IPS DF 4.7 (cell line): Measurements from ENCODE around the gene PPP1R14C.

ENCODE experiments used
- DNase-seq: peaks from one replicate; pipeline ENCODE4 v3.0.0-alpha.2; 2013; ENCODE audit warnings: low spot score; ENCODE audit errors: extremely low read depth

The PPP1R14C gene

DNA sequence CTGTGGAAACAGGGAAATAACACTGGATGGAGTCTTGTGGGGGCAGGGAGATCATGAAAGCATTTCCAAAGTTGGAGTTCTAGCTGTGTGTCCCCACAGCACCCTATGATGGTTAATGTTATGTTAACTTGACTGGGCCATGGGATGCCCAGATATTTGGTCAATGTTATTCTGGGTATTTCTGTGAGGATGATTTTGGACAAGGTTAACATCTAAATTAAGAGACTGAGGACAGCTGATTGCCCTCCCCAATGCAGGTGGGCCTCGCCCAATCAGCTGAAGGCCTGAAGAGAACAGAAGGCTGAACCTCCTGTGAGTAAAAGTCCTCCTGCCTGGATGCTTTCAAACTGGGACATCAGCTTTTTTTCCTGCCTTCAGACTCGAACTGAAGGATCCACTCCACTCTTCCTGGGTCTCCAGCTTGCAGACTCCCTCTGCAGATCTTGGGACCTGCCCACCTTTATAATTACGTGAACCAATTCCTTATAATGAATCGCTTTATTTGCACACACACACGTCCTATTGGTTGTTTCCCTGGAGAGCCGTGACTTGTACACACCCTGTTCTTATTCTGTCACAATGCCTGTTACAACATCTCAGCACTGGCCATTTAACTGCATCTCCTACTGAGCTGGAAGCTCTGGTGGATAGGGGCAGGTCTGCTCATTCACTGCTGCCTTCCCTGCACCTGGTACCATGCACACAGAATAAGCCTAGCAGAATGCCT lies 126.4 kb downstream of the PPP1R14C start:
- DNase-seq: no peak

DNA sequence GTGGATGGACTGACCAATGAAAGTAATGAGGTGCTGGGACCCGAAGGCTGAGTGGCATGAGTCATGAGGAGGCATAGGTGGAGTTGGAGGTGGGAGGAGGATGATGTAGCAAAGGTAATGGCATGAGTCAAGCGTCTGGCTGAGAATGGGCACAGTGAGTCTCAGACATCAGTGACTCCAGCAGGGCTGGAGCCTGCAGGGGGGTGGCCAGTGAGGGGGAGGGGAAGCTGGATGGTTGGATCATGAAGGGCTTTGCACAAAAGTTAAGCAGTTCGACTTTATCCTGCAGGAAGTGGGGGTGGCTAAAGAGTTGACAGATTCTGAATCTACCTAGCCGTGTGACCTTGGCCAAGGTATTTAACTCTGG lies 127.0 kb downstream of the PPP1R14C start:
- no peak for DNase-seq

DNA sequence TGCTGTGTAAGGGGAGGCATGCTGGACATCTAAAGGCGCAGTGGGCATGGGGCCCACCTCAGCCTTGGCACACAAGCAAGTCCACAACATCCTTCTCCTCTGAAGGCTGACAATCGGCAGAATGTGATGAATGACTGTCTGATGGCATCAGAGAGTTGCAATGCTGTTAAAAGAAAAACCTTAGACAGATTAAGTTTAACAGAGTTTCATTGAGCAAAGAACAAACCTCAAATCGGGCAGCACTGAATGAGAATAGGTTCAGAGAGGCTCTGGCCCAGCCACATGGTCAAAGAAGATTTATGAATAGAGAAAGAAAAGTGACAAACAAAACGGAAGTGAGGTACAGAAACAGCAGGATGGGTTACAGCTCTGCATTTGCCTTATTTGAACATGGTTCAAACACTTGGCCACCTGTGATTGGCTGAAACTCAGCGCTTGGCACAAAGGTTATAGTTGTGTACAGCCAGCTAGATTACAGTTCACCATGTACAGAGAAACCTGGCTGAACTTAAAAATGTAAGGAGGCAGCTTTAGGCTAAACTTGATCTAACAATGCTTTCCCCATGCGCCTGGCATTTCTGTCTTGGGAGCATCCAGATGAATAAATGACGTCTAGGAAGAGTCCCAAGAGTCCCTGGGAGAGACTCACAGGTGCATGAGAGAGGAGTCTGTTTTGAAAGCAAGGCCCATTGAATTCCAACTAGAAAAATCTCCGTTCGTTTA lies 127.6 kb downstream of the PPP1R14C start:
- no peak for DNase-seq

DNA sequence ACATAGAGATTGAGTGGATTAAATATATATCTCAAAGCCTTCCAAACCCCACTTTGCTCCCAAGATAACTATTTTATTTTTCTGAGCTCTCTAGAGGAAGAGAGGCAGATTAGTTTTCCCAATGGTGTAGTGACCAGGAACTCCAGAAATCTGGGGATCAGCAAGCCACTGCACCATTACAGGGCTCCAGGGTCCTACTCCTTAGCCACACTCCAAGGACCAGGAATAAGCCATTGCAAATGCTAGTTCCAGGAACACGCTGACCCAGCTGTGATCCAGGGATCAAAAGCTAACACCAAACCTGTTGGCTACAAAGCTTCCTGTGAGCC lies 128.3 kb downstream of the PPP1R14C start:
- no peak for DNase-seq

DNA sequence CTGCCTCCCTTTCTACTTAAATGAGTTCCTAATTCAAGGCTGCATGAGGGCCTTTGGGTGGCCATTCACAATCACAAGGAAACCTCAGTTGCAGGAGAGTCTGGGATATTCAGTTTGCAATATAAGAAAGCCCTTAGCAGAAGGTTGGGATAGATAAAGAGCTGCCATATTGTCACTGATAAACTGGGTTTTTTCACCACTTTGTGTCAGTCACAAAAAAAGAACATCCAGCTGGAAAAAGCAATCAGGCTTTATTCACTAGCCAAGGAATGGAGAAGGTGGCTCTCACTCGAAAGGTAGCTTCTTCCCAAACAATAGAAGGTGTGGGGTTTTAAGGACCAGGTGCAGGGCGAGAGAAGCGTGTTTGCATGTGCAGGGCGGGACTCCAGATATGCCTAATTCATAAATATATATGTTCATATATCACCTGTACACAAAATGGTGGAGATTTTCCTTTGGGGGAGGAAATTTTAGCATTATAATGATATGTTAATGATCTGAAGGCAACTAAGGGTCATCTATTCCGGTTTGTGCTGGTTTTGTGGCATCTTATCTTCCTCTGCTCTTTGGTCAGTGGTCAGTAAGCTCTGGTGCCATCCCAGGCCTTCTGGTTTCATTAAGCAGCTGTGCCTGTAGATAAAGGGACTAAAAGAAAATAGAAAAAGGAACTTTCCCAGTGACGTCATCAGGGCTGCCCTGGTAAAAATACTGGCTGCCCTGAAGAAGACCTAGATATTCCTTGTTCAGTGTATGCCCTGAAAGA lies 128.8 kb downstream of the PPP1R14C start:
- DNase-seq: no peak

DNA sequence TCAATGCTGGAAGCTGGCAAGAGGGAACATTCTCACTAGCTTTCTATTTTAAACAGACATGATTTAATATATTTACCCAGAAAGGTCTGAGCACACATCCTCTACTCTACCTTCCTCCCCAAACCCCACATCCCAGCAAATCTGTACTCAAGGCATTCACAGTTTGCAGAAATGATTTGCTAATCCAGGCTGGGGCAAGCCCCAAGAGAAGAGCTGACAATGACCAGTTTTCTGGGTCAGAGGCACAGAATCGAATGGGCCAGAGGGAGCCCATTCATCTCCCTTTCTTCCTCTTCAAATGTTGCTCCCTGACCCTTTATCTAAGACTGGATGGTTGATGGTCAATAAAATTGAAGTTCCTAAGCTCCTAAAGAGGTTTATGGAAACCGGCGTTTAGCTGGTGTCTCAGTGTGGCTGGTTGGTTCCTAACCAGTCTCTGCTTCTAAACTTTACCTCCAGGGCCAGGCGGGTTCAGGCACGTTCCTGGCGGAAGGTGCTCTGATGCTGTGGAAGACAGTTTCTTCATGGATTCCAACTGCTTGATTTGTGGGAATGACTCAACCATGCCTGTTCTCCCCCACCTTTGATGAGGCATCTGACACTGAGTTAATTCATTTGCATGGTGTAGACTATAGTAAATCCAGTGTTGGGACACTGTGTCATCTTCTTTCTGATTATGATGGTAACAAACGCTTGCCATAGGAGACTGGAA lies 129.6 kb downstream of the PPP1R14C start:
- no peak for DNase-seq

DNA sequence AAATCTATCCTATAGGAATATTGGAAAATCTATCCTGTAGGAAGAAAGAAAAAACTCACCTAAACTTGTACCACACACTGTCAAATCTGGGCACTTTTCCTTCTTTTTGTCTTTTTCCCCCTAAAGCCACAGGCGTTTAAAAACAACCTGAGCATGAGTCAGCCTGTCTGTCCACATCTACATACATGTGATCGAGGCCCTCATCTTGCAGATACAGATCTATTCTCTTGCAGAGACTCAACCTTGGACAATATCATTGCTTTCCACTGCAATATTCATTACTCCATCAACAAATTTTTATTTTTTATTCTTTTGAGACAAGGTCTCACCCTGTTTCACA lies 130.1 kb downstream of the PPP1R14C start:
- DNase-seq: no peak

DNA sequence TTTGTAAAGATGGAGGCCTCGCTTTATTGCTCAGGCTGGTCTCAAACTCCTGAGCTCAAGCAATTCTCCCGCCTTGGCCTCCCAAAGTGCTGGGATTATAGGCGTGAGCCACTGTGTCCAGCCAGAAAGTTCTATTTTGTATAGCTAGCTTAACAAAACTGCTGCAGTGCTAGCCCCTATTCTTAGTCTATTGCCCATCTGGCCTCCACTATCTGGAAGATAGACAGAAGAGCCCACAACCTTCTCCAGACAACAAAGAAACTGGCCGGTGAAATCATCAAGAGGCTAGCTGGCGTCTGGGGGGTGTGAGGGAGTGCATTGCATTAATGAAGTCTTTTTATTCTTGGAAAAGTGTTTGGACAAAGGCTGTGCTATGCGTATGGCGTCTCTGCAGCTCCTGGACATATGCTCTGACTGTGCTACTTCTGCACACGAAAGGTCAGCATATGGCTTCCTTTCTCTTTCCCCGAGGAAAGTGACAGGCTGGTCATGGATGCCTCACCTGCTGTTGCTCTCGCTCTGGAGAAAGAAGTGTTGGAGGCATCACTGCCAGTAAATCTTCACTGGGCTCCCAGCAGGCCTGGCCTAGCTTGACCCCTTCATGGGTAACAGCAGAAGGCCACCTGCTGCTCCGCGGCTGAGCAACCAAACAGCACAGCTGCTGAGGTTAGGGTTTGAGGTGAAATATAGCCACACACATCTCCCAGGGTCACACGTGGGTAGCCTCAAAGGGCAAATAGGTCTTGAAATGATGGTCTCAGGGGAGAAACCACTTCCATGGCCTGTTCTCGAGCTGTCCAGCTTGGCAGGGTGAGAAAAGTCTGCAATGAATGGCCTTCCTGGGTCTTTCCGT lies 130.8 kb downstream of the PPP1R14C start:
- no peak for DNase-seq

DNA sequence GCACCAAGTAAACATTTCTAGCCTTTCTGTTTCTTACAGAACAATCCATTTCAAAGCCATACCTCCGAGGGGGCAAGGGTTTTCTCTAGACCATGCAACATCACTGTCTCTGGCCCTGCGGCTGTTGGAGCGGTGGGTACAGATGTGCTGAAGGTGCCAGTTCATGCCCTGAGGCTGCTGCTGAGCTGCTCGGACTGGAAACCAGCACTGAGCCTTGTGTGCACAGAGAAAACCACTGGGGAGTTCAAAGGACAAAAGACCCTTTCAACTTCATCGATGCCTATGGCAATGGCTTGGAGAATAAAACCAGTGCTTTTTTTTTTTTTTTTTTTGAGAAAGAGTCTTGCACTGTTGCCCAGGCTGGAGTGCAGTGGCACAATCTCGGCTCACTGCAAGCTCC lies 132.6 kb downstream of the PPP1R14C start:
- no peak for DNase-seq

DNA sequence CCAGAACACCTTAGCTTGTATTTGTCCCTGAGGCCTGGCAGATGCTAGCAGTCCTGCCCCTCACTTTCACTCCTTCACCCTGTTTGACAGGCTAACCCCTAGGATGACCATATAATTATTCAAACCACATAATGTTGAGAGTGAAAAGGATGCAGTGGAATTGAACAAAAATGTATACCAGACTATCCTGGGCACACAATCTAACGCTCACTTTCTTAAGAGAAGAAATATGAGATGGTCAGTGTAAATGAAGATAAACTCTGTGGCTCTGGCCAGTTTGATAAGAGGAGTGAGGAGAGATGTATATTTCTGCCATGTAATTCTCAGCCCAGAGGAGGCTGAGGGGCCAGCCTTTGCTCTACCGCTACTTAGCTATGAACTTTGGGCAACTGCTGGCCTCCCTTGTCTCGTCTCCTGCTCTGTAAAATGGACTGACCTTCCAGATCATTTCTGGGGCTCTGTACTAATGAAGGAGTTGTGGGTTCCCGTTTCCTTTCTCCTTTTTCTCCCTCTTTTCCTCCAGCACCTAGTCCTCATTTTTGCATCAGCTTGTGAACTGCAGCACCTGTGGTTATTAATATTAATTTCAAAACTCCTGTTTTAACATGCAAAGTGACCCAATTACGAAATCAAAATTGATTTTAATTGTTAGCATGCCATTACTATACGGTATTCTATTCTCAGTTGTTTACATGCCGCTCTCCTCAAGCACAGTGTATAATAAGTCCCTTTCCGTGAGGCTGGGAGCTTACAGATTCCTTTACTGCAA lies 133.5 kb downstream of the PPP1R14C start:
- DNase-seq: no peak

DNA sequence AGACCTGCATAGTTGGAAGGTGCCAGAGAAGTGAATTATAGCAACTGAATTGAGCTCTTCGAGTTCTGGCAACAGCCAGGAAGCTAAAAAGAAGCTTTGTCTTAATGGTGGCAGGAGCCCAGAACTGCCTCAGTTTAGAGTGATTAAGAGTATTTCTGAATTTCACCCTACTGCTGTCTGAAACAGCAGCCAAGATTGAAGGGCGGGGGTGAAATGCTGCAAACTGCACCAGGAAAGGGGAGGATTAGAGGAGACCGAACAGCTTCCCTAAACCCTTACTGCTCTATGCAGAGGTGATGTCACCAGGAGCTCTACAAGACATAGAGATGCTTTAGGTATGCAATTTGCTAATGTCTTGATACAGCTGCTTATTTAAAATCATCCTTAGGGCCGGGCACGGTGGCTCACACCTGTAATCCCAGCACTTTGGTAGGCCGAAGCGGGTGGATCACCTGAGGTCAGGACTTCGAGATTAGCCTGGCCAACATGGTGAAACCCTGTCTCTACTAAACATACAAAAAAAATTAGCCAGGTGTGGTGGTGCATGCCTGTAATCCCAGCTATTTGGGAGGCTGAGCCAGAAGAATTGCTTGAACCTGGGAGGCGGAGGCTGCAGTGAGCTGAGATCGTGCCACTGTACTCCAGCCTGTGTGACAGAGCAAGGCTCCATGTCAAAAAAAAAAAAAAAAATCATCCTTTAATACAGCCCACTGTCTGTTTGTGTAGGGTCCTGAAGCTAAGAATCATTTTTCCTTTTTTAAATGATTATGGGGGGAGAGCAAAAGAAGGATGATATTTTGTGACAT lies 134.3 kb downstream of the PPP1R14C start:
- DNase-seq: no peak

DNA sequence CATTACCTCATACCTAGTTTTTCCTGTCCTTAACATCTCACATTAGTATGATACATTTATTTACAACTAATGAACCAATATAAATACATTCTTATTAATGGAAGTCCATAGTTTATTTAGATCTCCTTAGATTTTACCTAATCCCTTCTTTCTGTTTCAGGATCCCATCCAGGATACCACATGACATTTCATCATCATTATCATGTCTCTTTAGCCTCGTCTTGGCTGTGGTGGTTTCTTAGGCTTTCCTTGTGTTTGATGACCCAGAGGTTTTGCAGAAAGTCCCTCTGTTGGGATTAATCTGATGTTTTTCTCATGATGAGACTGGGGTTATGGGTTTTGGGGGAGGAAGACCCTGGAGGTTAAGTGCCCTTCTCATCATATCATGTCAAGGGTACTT lies 136.7 kb downstream of the PPP1R14C start:
- DNase-seq: no peak

DNA sequence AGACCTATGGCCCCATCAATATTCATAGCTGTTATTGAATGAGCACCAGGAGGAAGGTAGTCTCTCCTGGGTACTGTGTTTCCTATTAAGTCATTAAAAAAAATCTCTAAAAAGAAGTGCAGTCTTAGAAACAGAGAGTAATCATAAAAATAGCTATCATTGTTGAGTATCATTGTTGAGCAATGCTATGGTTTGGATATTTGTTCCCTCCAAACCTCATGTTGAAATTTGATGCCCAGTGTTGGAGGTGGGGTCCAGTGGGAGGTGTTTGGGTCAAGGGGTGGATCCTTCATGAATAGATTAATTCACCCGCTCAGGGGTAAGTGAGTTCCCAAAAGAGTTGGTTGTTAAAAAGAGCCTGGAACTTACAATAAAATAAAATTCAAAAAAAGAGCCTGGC lies 137.9 kb downstream of the PPP1R14C start:
- no peak for DNase-seq

DNA sequence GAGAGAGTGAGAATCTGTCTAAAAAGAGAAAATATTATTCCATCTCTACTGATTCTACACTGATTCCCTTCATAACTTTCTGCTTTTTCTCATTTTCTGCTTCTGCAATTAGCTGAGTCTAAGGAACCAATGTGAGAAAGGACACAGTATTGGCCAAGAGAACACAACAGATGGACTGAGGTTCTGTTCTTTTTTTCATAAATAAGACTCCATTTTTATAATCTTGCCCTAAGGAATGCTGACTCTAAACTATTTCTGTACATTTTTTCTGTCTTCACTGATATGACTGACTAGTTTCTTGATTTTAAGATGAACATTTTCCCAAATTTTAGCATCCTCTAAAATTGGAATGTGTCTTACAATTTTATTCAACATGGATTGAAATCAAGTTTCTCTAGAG lies 138.9 kb downstream of the PPP1R14C start:
- DNase-seq: no peak

DNA sequence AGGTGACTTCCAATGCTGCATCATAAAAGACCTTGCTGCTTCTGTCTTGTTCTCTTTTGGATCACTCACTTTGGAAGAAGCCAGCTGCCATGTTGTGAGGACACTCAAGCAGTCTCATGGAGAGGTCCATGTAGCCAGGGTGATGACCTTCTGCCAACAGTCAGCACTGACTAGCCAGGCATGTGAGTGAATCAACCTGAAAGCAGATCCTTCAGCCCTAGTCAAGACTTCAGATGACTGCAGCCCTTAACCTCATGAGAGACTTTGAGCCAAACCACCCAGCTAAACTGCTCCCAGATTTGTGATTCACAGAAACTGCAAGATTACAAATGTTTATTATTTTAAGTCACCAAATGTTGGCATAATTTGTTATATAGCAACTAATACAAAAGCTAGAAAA lies 140.0 kb downstream of the PPP1R14C start:
- DNase-seq: no peak

DNA sequence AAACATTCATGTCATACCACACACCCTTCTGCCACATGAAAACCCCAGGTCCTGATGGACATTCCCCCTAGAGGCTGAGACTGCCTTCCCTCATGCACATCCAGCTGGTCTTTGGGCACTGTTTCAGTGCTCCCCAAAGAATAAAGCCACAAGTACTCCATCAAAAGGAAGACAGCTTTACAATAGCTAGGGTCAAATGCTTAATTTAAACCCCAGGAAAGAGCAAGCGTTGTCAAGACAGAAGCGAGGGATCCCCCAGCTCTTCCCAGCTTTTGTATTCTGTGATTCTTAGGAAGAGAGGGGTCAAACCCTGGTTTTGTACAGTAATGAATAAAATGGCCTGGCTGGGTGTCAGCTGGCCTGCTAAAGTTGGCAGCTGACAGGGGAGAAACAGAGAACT lies 143.6 kb downstream of the PPP1R14C start:
- no peak for DNase-seq

DNA sequence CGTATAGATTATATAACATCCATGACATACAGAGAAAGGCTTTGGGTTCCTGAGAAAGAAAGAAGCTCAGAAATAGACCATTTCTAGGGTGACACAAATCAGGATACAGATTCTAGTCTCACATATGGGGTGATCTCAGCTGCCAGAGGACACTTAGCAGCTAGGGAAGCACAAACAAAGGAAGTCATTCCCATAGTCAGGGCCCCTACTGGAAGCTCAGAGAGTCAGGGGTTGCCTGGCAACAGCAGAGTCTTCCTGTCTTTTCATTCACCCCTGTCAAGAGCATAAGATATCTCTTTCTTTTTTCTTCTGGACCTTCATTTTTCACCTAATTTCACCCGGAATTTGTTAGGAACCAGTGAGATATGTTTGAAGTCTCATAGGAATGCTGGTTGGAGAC lies 144.1 kb downstream of the PPP1R14C start:
- peak; percentile 3 for DNase-seq

DNA sequence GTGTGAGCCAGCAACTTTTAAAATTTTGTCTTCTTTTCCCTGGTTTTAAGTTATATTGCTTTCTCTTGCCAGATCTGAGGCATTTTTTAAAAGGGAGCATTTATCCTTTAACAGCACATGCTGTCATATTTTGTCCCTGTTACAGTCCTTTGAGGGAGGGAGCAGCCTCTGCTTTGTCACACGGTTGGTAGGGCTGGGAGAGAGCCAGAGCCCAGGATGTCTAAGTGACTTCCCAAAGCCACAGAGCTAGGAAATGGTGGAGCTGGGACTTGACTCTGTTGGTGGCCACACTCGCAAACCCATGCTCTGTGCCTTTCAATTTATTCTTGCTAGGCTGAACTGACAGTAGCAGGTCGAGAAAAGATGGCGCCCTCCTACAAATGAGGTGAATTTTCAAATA lies 145.6 kb downstream of the PPP1R14C start:
- no peak for DNase-seq

DNA sequence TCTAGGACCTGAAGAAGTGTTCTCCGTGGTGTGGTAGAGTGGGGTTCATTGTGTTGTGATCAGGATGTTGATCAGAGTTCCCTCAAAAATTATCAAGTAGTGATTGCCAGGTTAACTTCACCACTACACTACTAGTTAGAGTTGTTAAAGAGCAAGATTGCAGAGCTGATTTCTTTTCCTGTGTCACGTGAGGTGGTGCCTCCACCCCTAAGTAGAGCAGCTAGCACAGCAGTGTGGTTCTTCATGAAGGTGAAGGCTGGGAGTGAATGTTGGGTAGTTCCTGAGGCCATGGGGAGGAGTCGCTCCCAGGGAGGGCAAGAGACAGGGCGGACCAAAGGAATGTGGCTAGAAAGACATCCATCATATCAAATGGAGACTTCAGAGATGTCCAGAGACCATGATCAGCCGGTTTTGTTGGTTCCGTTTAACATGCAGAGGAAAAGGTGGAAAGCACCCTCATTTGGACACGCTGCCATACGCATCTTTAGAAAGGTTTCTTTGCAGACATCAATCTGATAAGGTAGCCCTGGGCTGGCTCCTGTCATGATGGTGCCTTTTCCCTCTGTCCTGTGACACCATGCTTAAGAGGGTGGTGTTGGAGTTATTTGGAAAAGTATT lies 146.7 kb downstream of the PPP1R14C start:
- DNase-seq: no peak
